ENCODE measurements around the gene NINJ2.

The NINJ2 gene

GRCh38 chr12:588646-589045, 74.6 kb downstream of the NINJ2 start:
- Histone ChIP-seq H3K36me3 (ENCODE audit: insufficient read depth, insufficient read length, low read length) (no peaks in the 10 kb centered on the region), H3K9ac (ENCODE audit: insufficient read length, low read depth) (no peak overlapping the region), H3K4me3 (ENCODE audit: insufficient read length, low read depth) (no peak overlapping the region), H3K4me1 (ENCODE audit: insufficient read depth, insufficient read length) (peaks cover 16% of the 10 kb centered on the region), H3K9me3 (ENCODE audit: insufficient read depth, low read length) (no peaks in the 10 kb centered on the region; the same call in 1 of the 2 replicates), H3K27me3 (ENCODE audit: insufficient read depth, insufficient read length) (no peaks in the 10 kb centered on the region)
- no peak for TF ChIP-seq YY1 (IDR thresholded peaks at IDR 0.05; ENCODE audit: insufficient read depth, insufficient read length)
- no peak for TF ChIP-seq ZNF274 (IDR thresholded peaks at IDR 0.05; ENCODE audit: low read depth, low read length)
- TF ChIP-seq SUZ12 (IDR thresholded peaks at IDR 0.05; ENCODE audit: extremely low read depth, insufficient read depth, insufficient read length), result no peak
- no peak for DNase-seq (ENCODE audit: low read depth, low spot score)

GRCh38 chr12:588024-588322, 75.3 kb downstream of the NINJ2 start:
- no peak for TF ChIP-seq SUZ12 (IDR thresholded peaks at IDR 0.05; ENCODE audit: extremely low read depth, insufficient read depth, insufficient read length)
- no peak for TF ChIP-seq ZNF274 (IDR thresholded peaks at IDR 0.05; ENCODE audit: low read depth, low read length)
- no peak for TF ChIP-seq YY1 (IDR thresholded peaks at IDR 0.05; ENCODE audit: insufficient read depth, insufficient read length)
- Histone ChIP-seq H3K4me1 (ENCODE audit: insufficient read depth, insufficient read length) (peaks cover 21% of the 10 kb centered on the region), H3K9ac (ENCODE audit: insufficient read length, low read depth) (no peak overlapping the region), H3K27me3 (ENCODE audit: insufficient read depth, insufficient read length) (no peaks in the 10 kb centered on the region), H3K4me3 (ENCODE audit: insufficient read length, low read depth) (no peak overlapping the region), H3K36me3 (ENCODE audit: insufficient read depth, insufficient read length, low read length) (no peaks in the 10 kb centered on the region), H3K9me3 (ENCODE audit: insufficient read depth, low read length) (no peaks in the 10 kb centered on the region; the same call in 1 of the 2 replicates)
- DNase-seq (ENCODE audit: low read depth, low spot score), result no peak

GRCh38 chr12:587132-588023, 75.9 kb downstream of the NINJ2 start:
- TF ChIP-seq YY1 (IDR thresholded peaks at IDR 0.05; ENCODE audit: insufficient read depth, insufficient read length) (no peak), SUZ12 (IDR thresholded peaks at IDR 0.05; ENCODE audit: extremely low read depth, insufficient read depth, insufficient read length) (no peak), ZNF274 (IDR thresholded peaks at IDR 0.05; ENCODE audit: low read depth, low read length) (no peak)

GRCh38 chr12:586318-587071, 76.8 kb downstream of the NINJ2 start:
- Histone ChIP-seq H3K9me3 (ENCODE audit: insufficient read depth, low read length) (no peaks in the 10 kb centered on the region; the same call in 1 of the 2 replicates), H3K4me3 (ENCODE audit: insufficient read length, low read depth) (no peak overlapping the region), H3K27me3 (ENCODE audit: insufficient read depth, insufficient read length) (no peaks in the 10 kb centered on the region), H3K36me3 (ENCODE audit: insufficient read depth, insufficient read length, low read length) (no peaks in the 10 kb centered on the region), H3K9ac (ENCODE audit: insufficient read length, low read depth) (no peak overlapping the region), H3K4me1 (ENCODE audit: insufficient read depth, insufficient read length) (peaks cover 22% of the 10 kb centered on the region)
- TF ChIP-seq ZNF274 (IDR thresholded peaks at IDR 0.05; ENCODE audit: low read depth, low read length) (no peak), YY1 (IDR thresholded peaks at IDR 0.05; ENCODE audit: insufficient read depth, insufficient read length) (no peak), SUZ12 (IDR thresholded peaks at IDR 0.05; ENCODE audit: extremely low read depth, insufficient read depth, insufficient read length) (no peak)
- no peak for DNase-seq (ENCODE audit: low read depth, low spot score)

More at GRCh38 chr12:587132-588023, 75.9 kb downstream of the NINJ2 start:
- Histone ChIP-seq H3K9me3 (ENCODE audit: insufficient read depth, low read length) (no peaks in the 10 kb centered on the region; the same call in 1 of the 2 replicates), H3K4me3 (ENCODE audit: insufficient read length, low read depth) (no peak overlapping the region), H3K9ac (ENCODE audit: insufficient read length, low read depth) (no peak overlapping the region), H3K27me3 (ENCODE audit: insufficient read depth, insufficient read length) (no peaks in the 10 kb centered on the region), H3K4me1 (ENCODE audit: insufficient read depth, insufficient read length) (peaks cover 21% of the 10 kb centered on the region), H3K36me3 (ENCODE audit: insufficient read depth, insufficient read length, low read length) (no peaks in the 10 kb centered on the region)
- no peak for DNase-seq (ENCODE audit: low read depth, low spot score)

GRCh38 chr12:585062-586061, 77.9 kb downstream of the NINJ2 start:
- no peaks in the 10 kb centered on the region for H3K27me3 ChIP-seq (ENCODE audit: insufficient read depth, insufficient read length)
- no peak overlapping the region for H3K4me3 ChIP-seq (ENCODE audit: insufficient read length, low read depth)
- H3K9me3 ChIP-seq (ENCODE audit: insufficient read depth, low read length), result no peaks in the 10 kb centered on the region; the same call in 1 of the 2 replicates
- DNase-seq (ENCODE audit: low read depth, low spot score), result no peak
- H3K4me1 ChIP-seq (ENCODE audit: insufficient read depth, insufficient read length), result peaks cover 23% of the 10 kb centered on the region
- no peak overlapping the region for H3K9ac ChIP-seq (ENCODE audit: insufficient read length, low read depth)
- TF ChIP-seq YY1 (IDR thresholded peaks at IDR 0.05; ENCODE audit: insufficient read depth, insufficient read length) (no peak), SUZ12 (IDR thresholded peaks at IDR 0.05; ENCODE audit: extremely low read depth, insufficient read depth, insufficient read length) (no peak), ZNF274 (IDR thresholded peaks at IDR 0.05; ENCODE audit: low read depth, low read length) (no peak)
- H3K36me3 ChIP-seq (ENCODE audit: insufficient read depth, insufficient read length, low read length), result no peaks in the 10 kb centered on the region

- Histone ChIP-seq H3K27me3 (ENCODE audit: insufficient read depth, insufficient read length) (no peaks in the 10 kb centered on the region), H3K4me3 (ENCODE audit: insufficient read length, low read depth) (no peak overlapping the region), H3K36me3 (ENCODE audit: insufficient read depth, insufficient read length, low read length) (no peaks in the 10 kb centered on the region), H3K9ac (ENCODE audit: insufficient read length, low read depth) (no peak overlapping the region), H3K4me1 (ENCODE audit: insufficient read depth, insufficient read length) (peaks cover 23% of the 10 kb centered on the region), H3K9me3 (ENCODE audit: insufficient read depth, low read length) (no peaks in the 10 kb centered on the region)
- no peak for TF ChIP-seq SUZ12 (IDR thresholded peaks at IDR 0.05; ENCODE audit: extremely low read depth, insufficient read depth, insufficient read length)
- TF ChIP-seq ZNF274 (IDR thresholded peaks at IDR 0.05; ENCODE audit: low read depth, low read length), result no peak
- no peak for TF ChIP-seq YY1 (IDR thresholded peaks at IDR 0.05; ENCODE audit: insufficient read depth, insufficient read length)
- DNase-seq (ENCODE audit: low read depth, low spot score), result no peak
Measured at GRCh38 chr12:583251-583869, 79.9 kb downstream of the NINJ2 start.
